ENCODE measurements around the gene TMEM207. TPM values are rescaled to one million over a fixed set of nuclear protein-coding genes. Genes with fewer than 3 reads are reported as not detected.

TMEM207 gene
- total and polyA plus RNA-seq, 4 experiments from 2014 or later: not detected

GRCh38 chr3:190424108-190424477, 25.6 kb downstream of the TMEM207 start:
- Mint-ChIP-seq H3K4me3 (no peak overlapping the region), H3K27ac (peak overlapping the region in 3 of 7 donors; percentile 72 to 89 (median 77)), H3K9me3 (peaks cover 0 to 2% (median 0%) of the 10 kb centered on the region in 8 donors), H3K27me3 (no peaks in the 10 kb centered on the region), H3K36me3 (no peaks in the 10 kb centered on the region), H3K4me1 (peaks cover 6 to 8% (median 7%) of the 10 kb centered on the region in 4 donors)
- no peaks in the 10 kb centered on the region for H3K4me1 ChIP-seq (ENCODE audit: insufficient read depth, low read length)
- POLR2A ChIA-PET (ENCODE audit: partially characterized antibody): interaction anchor here (1.0 kb wide), 2 partner anchors 90 to 91 kb away, joined by 3 read pairs; partner anchors contain the start of gene IL1RAP
- intact Hi-C loops (cut with micrococcal nuclease): loop anchor here (1.0 to 2.0 kb wide), 2 partner anchors 89 to 457 kb away; no protein-coding TSS in a partner anchor
- no peaks in the 10 kb centered on the region for H3K9me3 ChIP-seq (ENCODE audit: control insufficient read depth in 1 of 2, low read length in 2 of 2)
- no peaks in the 10 kb centered on the region for H3K27me3 ChIP-seq (ENCODE audit: insufficient read depth, low read length)
- CTCF ChIA-PET (ENCODE audit: partially characterized antibody): interaction anchor here (1.1 to 2.6 kb wide), 6 partner anchors 9 to 89 kb away, joined by 3 to 10 read pairs (median 6); no protein-coding TSS in a partner anchor
- no peak for DNase-seq
- no peak overlapping the region for H3K4me3 ChIP-seq (ENCODE audit: low read length in 2 of 2)
- H3K27ac ChIP-seq (ENCODE audit: low read depth, low read length): no peak overlapping the region
- no peaks in the 10 kb centered on the region for H3K36me3 ChIP-seq (ENCODE audit: insufficient read depth, low read length)

- no peak for DNase-seq
- peaks cover 0 to 3% of the 10 kb centered on the region in 2 donors for H3K36me3 Mint-ChIP-seq
- H3K36me3 ChIP-seq (ENCODE audit: insufficient read depth, low read length): no peaks in the 10 kb centered on the region
- CTCF ChIA-PET (ENCODE audit: partially characterized antibody): interaction anchor here (1.3 kb wide), 1 partner anchor 10 kb away, joined by 10 read pairs; no protein-coding TSS in a partner anchor
- no peak overlapping the region for H3K4me3 Mint-ChIP-seq
- H3K27ac Mint-ChIP-seq: no peak overlapping the region
- no peaks in the 10 kb centered on the region for H3K9me3 ChIP-seq (ENCODE audit: control insufficient read depth in 1 of 2, low read length in 2 of 2)
- H3K4me1 Mint-ChIP-seq: no peaks in the 10 kb centered on the region
- H3K4me1 ChIP-seq (ENCODE audit: insufficient read depth, low read length): no peaks in the 10 kb centered on the region
- H3K4me3 ChIP-seq (ENCODE audit: low read length in 2 of 2): no peak overlapping the region
- H3K9me3 Mint-ChIP-seq: peaks cover 0 to 14% (median under 1%) of the 10 kb centered on the region in 8 donors
- peaks cover 0 to 7% of the 10 kb centered on the region in 2 donors for H3K27me3 Mint-ChIP-seq
- no peaks in the 10 kb centered on the region for H3K27me3 ChIP-seq (ENCODE audit: insufficient read depth, low read length)
- no peak overlapping the region for H3K27ac ChIP-seq (ENCODE audit: low read depth, low read length)
- intact Hi-C loops (cut with micrococcal nuclease): no loop called here
- POLR2A ChIA-PET (ENCODE audit: partially characterized antibody): no interaction called here
These were observed 35.4 kb downstream of the TMEM207 start for GRCh38 chr3:190414297-190414696.

- no peak overlapping the region for H3K4me3 Mint-ChIP-seq
- ChIA-PET POLR2A (ENCODE audit: partially characterized antibody) (no interaction called here), CTCF (ENCODE audit: partially characterized antibody) (no interaction called here)
- H3K27me3 Mint-ChIP-seq: peaks cover 0 to under 1% of the 10 kb centered on the region in 2 donors
- Histone ChIP-seq H3K27ac (ENCODE audit: low read depth, low read length) (no peak overlapping the region), H3K27me3 (ENCODE audit: insufficient read depth, low read length) (no peaks in the 10 kb centered on the region), H3K4me1 (ENCODE audit: insufficient read depth, low read length) (no peaks in the 10 kb centered on the region), H3K36me3 (ENCODE audit: insufficient read depth, low read length) (no peaks in the 10 kb centered on the region), H3K4me3 (ENCODE audit: low read length in 2 of 2) (no peak overlapping the region), H3K9me3 (ENCODE audit: control insufficient read depth in 1 of 2, low read length in 2 of 2) (no peaks in the 10 kb centered on the region)
- no peaks in the 10 kb centered on the region for H3K36me3 Mint-ChIP-seq
- intact Hi-C loops (cut with micrococcal nuclease): no loop called here
- H3K4me1 Mint-ChIP-seq: no peaks in the 10 kb centered on the region
- DNase-seq: no peak
- no peaks in the 10 kb centered on the region for H3K9me3 Mint-ChIP-seq
- no peak overlapping the region for H3K27ac Mint-ChIP-seq
These were observed 45.0 kb downstream of the TMEM207 start for GRCh38 chr3:190404715-190405114.

- DNase-seq: no peak
- no peaks in the 10 kb centered on the region for H3K27me3 ChIP-seq (ENCODE audit: insufficient read depth, low read length)
- Mint-ChIP-seq H3K4me3 (no peak overlapping the region), H3K27me3 (peaks cover 0 to 2% of the 10 kb centered on the region in 2 donors), H3K36me3 (no peaks in the 10 kb centered on the region), H3K9me3 (no peaks in the 10 kb centered on the region), H3K27ac (no peak overlapping the region), H3K4me1 (no peaks in the 10 kb centered on the region)
- no peaks in the 10 kb centered on the region for H3K9me3 ChIP-seq (ENCODE audit: control insufficient read depth in 1 of 2, low read length in 2 of 2)
- H3K4me3 ChIP-seq (ENCODE audit: low read length in 2 of 2): no peak overlapping the region
- intact Hi-C loops (cut with micrococcal nuclease): no loop called here
- no peaks in the 10 kb centered on the region for H3K36me3 ChIP-seq (ENCODE audit: insufficient read depth, low read length)
- ChIA-PET POLR2A (ENCODE audit: partially characterized antibody) (interaction anchor here (1.0 kb wide), 1 partner anchor 112 kb away, joined by 3 read pairs; the partner anchor contains the start of gene IL1RAP), CTCF (ENCODE audit: partially characterized antibody) (interaction anchor here (0.6 kb wide), 1 partner anchor 37 kb away, joined by 4 read pairs; no protein-coding TSS in a partner anchor)
- no peak overlapping the region for H3K27ac ChIP-seq (ENCODE audit: low read depth, low read length)
- no peaks in the 10 kb centered on the region for H3K4me1 ChIP-seq (ENCODE audit: insufficient read depth, low read length)
These were observed 47.7 kb downstream of the TMEM207 start for GRCh38 chr3:190401963-190402362.

GRCh38 chr3:190399677-190400076, 50.0 kb downstream of the TMEM207 start:
- H3K27me3 ChIP-seq (ENCODE audit: insufficient read depth, low read length): no peaks in the 10 kb centered on the region
- ChIA-PET CTCF (ENCODE audit: partially characterized antibody) (no interaction called here), POLR2A (ENCODE audit: partially characterized antibody) (no interaction called here)
- H3K27ac ChIP-seq (ENCODE audit: low read depth, low read length): no peak overlapping the region
- no peaks in the 10 kb centered on the region for H3K9me3 ChIP-seq (ENCODE audit: control insufficient read depth in 1 of 2, low read length in 2 of 2)
- no peaks in the 10 kb centered on the region for H3K4me1 ChIP-seq (ENCODE audit: insufficient read depth, low read length)
- H3K36me3 ChIP-seq (ENCODE audit: insufficient read depth, low read length): no peaks in the 10 kb centered on the region
- H3K9me3 Mint-ChIP-seq: no peaks in the 10 kb centered on the region
- no peak overlapping the region for H3K27ac Mint-ChIP-seq
- no peak for DNase-seq
- no peaks in the 10 kb centered on the region for H3K4me1 Mint-ChIP-seq
- no peak overlapping the region for H3K4me3 ChIP-seq (ENCODE audit: low read length in 2 of 2)
- no peak overlapping the region for H3K4me3 Mint-ChIP-seq
- H3K36me3 Mint-ChIP-seq: no peaks in the 10 kb centered on the region
- intact Hi-C loops (cut with micrococcal nuclease): no loop called here
- H3K27me3 Mint-ChIP-seq: peaks cover 0 to 2% of the 10 kb centered on the region in 2 donors

GRCh38 chr3:190397889-190398288, 51.8 kb downstream of the TMEM207 start:
- Histone ChIP-seq H3K4me1 (ENCODE audit: insufficient read depth, low read length) (no peaks in the 10 kb centered on the region), H3K9me3 (ENCODE audit: control insufficient read depth in 1 of 2, low read length in 2 of 2) (no peaks in the 10 kb centered on the region), H3K27ac (ENCODE audit: low read depth, low read length) (no peak overlapping the region), H3K4me3 (ENCODE audit: low read length in 2 of 2) (no peak overlapping the region), H3K27me3 (ENCODE audit: insufficient read depth, low read length) (no peaks in the 10 kb centered on the region), H3K36me3 (ENCODE audit: insufficient read depth, low read length) (no peaks in the 10 kb centered on the region)
- no peak for DNase-seq
- Mint-ChIP-seq H3K27me3 (peaks cover 0 to 2% of the 10 kb centered on the region in 2 donors), H3K4me1 (no peaks in the 10 kb centered on the region), H3K27ac (no peak overlapping the region), H3K36me3 (no peaks in the 10 kb centered on the region), H3K4me3 (no peak overlapping the region), H3K9me3 (no peaks in the 10 kb centered on the region)
- intact Hi-C loops (cut with micrococcal nuclease): no loop called here
- CTCF ChIA-PET (ENCODE audit: partially characterized antibody): no interaction called here
- POLR2A ChIA-PET (ENCODE audit: partially characterized antibody): no interaction called here

GRCh38 chr3:190396001-190396400, 53.7 kb downstream of the TMEM207 start:
- Histone ChIP-seq H3K36me3 (ENCODE audit: insufficient read depth, low read length) (no peaks in the 10 kb centered on the region), H3K27ac (ENCODE audit: low read depth, low read length) (no peak overlapping the region), H3K27me3 (ENCODE audit: insufficient read depth, low read length) (no peaks in the 10 kb centered on the region), H3K9me3 (ENCODE audit: control insufficient read depth in 1 of 2, low read length in 2 of 2) (no peaks in the 10 kb centered on the region), H3K4me3 (ENCODE audit: low read length in 2 of 2) (no peak overlapping the region), H3K4me1 (ENCODE audit: insufficient read depth, low read length) (no peaks in the 10 kb centered on the region)
- no peak for DNase-seq
- ChIA-PET POLR2A (ENCODE audit: partially characterized antibody) (no interaction called here), CTCF (ENCODE audit: partially characterized antibody) (no interaction called here)
- Mint-ChIP-seq H3K9me3 (no peaks in the 10 kb centered on the region), H3K36me3 (no peaks in the 10 kb centered on the region), H3K4me3 (no peak overlapping the region), H3K27ac (no peak overlapping the region), H3K4me1 (no peaks in the 10 kb centered on the region), H3K27me3 (peaks cover 2 to 3% of the 10 kb centered on the region in 2 donors)
- intact Hi-C loops (cut with micrococcal nuclease): no loop called here
